ENCODE data around the gene GABRG3. TPM values are rescaled to one million over a fixed set of nuclear protein-coding genes. Genes with fewer than 3 reads are reported as not detected.

GABRG3 gene
- total and polyA plus RNA-seq, 2 of the 4 experiments (the other 2 are of a cell fraction): not detected

DNA sequence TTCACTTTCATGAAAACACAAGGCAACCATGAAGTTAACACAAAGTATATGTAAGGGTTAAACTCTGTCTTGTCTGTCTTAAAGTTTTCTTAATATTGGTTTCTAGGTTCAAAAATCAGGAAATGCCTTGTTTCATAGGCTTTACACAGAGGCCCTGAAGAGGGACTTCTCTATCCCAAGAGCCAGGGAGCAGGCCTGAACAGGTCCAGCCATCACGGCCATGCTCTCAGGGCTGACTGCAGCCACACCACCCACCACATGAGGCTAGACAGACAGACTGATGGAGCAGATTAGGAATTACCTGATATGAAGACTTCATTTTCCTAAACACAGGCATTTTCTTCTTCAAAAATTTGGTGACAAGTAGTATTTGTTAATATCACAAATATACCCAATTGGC is 502.9 kb downstream of the GABRG3 start:
- intact Hi-C loops (cut with micrococcal nuclease): no loop called here
- TF ChIP-seq MAFK (IDR thresholded peaks at IDR 0.05; ENCODE audit: low read depth, low read length) (no peak), MAZ (IDR thresholded peaks at IDR 0.05; ENCODE audit: borderline replicate concordance, low read depth, low read length) (no peak), MXI1 (IDR thresholded peaks at IDR 0.05; ENCODE audit: borderline replicate concordance, low read depth, low read length) (no peak), BHLHE40 (IDR thresholded peaks at IDR 0.05; ENCODE audit: low read depth, low read length) (no peak), RCOR1 (IDR thresholded peaks at IDR 0.05; ENCODE audit: insufficient replicate concordance, low read length) (no peak), CHD1 (IDR thresholded peaks at IDR 0.05; ENCODE audit: low read depth, low read length) (no peak), SMC3 (IDR thresholded peaks at IDR 0.05; ENCODE audit: low read depth, low read length) (no peak), FOS (IDR thresholded peaks at IDR 0.05; ENCODE audit: low read depth, low read length) (no peak), POLR2A (IDR thresholded peaks at IDR 0.05; ENCODE audit: low read depth, low read length) (no peak), CEBPB (IDR thresholded peaks at IDR 0.05; ENCODE audit: low read depth, low read length) (no peak), NFE2L2 (IDR thresholded peaks at IDR 0.05; ENCODE audit: low read depth, low read length) (no peak), RFX5 (IDR thresholded peaks at IDR 0.05; ENCODE audit: low read depth, low read length) (no peak), RAD21 (IDR thresholded peaks at IDR 0.05; ENCODE audit: low read length) (no peak)
- TF ChIP-seq, protein P1, sequence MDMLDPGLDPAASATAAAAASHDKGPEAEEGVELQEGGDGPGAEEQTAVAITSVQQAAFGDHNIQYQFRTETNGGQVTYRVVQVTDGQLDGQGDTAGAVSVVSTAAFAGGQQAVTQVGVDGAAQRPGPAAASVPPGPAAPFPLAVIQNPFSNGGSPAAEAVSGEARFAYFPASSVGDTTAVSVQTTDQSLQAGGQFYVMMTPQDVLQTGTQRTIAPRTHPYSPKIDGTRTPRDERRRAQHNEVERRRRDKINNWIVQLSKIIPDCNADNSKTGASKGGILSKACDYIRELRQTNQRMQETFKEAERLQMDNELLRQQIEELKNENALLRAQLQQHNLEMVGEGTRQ (IDR thresholded peaks at IDR 0.05; ENCODE audit: low read depth, low read length): no peak
- TF ChIP-seq, protein P2, sequence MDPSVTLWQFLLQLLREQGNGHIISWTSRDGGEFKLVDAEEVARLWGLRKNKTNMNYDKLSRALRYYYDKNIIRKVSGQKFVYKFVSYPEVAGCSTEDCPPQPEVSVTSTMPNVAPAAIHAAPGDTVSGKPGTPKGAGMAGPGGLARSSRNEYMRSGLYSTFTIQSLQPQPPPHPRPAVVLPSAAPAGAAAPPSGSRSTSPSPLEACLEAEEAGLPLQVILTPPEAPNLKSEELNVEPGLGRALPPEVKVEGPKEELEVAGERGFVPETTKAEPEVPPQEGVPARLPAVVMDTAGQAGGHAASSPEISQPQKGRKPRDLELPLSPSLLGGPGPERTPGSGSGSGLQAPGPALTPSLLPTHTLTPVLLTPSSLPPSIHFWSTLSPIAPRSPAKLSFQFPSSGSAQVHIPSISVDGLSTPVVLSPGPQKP (IDR thresholded peaks at IDR 0.05; ENCODE audit: borderline replicate concordance, low read depth, low read length): no peak
- TF ChIP-seq, protein P3, sequence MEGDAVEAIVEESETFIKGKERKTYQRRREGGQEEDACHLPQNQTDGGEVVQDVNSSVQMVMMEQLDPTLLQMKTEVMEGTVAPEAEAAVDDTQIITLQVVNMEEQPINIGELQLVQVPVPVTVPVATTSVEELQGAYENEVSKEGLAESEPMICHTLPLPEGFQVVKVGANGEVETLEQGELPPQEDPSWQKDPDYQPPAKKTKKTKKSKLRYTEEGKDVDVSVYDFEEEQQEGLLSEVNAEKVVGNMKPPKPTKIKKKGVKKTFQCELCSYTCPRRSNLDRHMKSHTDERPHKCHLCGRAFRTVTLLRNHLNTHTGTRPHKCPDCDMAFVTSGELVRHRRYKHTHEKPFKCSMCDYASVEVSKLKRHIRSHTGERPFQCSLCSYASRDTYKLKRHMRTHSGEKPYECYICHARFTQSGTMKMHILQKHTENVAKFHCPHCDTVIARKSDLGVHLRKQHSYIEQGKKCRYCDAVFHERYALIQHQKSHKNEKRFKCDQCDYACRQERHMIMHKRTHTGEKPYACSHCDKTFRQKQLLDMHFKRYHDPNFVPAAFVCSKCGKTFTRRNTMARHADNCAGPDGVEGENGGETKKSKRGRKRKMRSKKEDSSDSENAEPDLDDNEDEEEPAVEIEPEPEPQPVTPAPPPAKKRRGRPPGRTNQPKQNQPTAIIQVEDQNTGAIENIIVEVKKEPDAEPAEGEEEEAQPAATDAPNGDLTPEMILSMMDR (conservative IDR thresholded peaks at IDR 0.05; ENCODE audit: low read depth, low read length): no peak
- no peak overlapping the region for H3K4me2 ChIP-seq (ENCODE audit: low read depth, low read length)
- H4K5ac ChIP-seq (ENCODE audit: low read depth, low read length): no peak overlapping the region
- no peak overlapping the region for H2AK5ac ChIP-seq (ENCODE audit: low read depth, low read length)
- no peaks in the 10 kb centered on the region for H3K4me1 ChIP-seq (ENCODE audit: control insufficient read depth, insufficient read depth, low read length)
- H3K4me3 ChIP-seq (ENCODE audit: insufficient read depth, low read depth, low read length): no peak overlapping the region
- H2BK20ac ChIP-seq (ENCODE audit: low read depth, low read length): no peak overlapping the region
- H4K91ac ChIP-seq (ENCODE audit: insufficient read depth, low read depth, low read length): no peak overlapping the region
- no peak overlapping the region for H2AFZ ChIP-seq (replicated peaks; ENCODE audit: low read length, poor library complexity)
- H4K20me1 ChIP-seq (ENCODE audit: insufficient read depth, low read length): no peaks in the 10 kb centered on the region
- H2BK120ac ChIP-seq (ENCODE audit: low read depth, low read length): no peak overlapping the region
- no peak overlapping the region for H2BK5ac ChIP-seq (ENCODE audit: low read depth, low read length, poor library complexity, severe bottlenecking)
- no peak for DNase-seq
- H3K4ac ChIP-seq (ENCODE audit: low read depth, low read length): no peak overlapping the region
- ATAC-seq (ENCODE audit: low read depth): no peak
- no peaks in the 10 kb centered on the region for H3K79me1 ChIP-seq (ENCODE audit: low read depth in 1 of 2, low read length in 2 of 2)
- no peak overlapping the region for H3K27ac ChIP-seq (ENCODE audit: insufficient read depth, low read length)
- H2AK9ac ChIP-seq (replicated peaks; ENCODE audit: low read depth, low read length, poor library complexity): no peak overlapping the region
- H3K56ac ChIP-seq (ENCODE audit: extremely low read depth, insufficient read depth, low read length): no peak overlapping the region
- no TSS peak for BruUV-seq (replicated peaks)
- no CpG with 5 or more reads among the region's 1 CpG for WGBS, 2 experiments (ENCODE audit: extremely low coverage in 2 of 2, insufficient read length in 1 of 2)
- no peaks in the 10 kb centered on the region for H3K9me1 ChIP-seq (ENCODE audit: insufficient read depth, low read length)
- no peaks in the 10 kb centered on the region for H3K27me3 ChIP-seq (ENCODE audit: control insufficient read depth, insufficient read depth, low read length)
- dilution Hi-C loops (cut with HindIII; ENCODE audit: low sequenced_read_pairs, unreplicated experiment): no loop called here
- H3K23ac ChIP-seq (ENCODE audit: low read depth, low read length): no peak overlapping the region
- ChIA-PET POLR2A (ENCODE audit: unreplicated experiment) (no interaction called here), CTCF (no interaction called here)
- no peak overlapping the region for H3K18ac ChIP-seq (ENCODE audit: low read depth, low read length)
- no peak overlapping the region for H2BK15ac ChIP-seq (ENCODE audit: low read depth, low read length)
- in situ Hi-C loops (cut with MboI; ENCODE audit: low sequenced_read_pairs): no loop called here
- H3K14ac ChIP-seq (replicated peaks; ENCODE audit: low read depth, low read length): no peak overlapping the region
- H4K8ac ChIP-seq (ENCODE audit: low read depth in 2 of 2, low read length in 2 of 2): no peak overlapping the region
- H3K9ac ChIP-seq (ENCODE audit: low read depth, low read length): no peak overlapping the region
- peaks cover 3% of the 10 kb centered on the region for H3K9me3 ChIP-seq (ENCODE audit: control insufficient read depth, insufficient read depth, low read length)
- no peaks in the 10 kb centered on the region for H3K36me3 ChIP-seq (ENCODE audit: control insufficient read depth, insufficient read depth, low read length)

Measured in IMR-90 (cell line).